HG02885 (cell line): Measurements from ENCODE around the gene MANSC4.

Source experiments
- ATAC-seq: cut with Tn5 transposase; IDR thresholded peaks from one replicate; pipeline ENCODE4 v1.9.1; 2021; ENCODE audit warnings: mild to moderate bottlenecking; ENCODE audit not compliant: unreplicated experiment, poor library complexity

The MANSC4 gene

DNA sequence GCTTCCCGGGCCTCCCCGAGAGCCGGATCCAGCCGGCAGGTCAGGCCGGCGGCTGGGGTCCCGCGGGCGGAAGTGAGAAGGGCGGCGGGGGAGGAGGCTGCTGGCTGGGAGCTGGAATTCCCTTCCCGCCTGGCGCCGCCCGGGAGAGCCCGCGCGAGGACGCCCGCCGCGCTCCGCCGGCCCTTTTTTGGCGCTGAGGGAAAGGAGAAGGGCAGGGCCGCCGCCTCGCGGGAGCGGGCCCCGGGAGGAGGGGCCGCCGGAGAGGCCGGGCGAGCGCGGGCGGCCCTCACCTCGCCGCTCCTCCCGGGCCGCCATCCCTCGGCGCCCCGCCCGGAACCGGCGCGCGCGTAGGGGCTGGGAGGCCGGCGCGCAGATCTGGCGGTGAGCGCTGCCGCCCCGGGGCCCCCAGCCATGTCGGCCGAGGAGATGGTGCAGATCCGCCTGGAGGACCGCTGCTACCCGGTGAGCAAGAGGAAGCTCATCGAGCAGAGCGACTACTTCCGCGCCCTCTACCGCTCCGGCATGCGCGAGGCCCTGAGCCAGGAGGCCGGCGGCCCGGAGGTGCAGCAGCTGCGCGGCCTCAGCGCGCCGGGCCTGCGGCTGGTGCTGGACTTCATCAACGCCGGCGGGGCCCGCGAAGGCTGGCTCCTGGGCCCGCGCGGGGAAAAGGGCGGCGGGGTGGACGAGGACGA is at the start of gene MANSC4, which contains the start of gene KLHL42:
MANSC4 (minus strand) TSS at position 317 of the 692 bp plus-strand sequence. CDS start 8,960 bp downstream, outside the sequence.
KLHL42 (plus strand) TSS at position 314 of the 692 bp plus-strand sequence; CDS start at position 412, 98 bp downstream.
- ATAC-seq = peak; percentile 74

DNA sequence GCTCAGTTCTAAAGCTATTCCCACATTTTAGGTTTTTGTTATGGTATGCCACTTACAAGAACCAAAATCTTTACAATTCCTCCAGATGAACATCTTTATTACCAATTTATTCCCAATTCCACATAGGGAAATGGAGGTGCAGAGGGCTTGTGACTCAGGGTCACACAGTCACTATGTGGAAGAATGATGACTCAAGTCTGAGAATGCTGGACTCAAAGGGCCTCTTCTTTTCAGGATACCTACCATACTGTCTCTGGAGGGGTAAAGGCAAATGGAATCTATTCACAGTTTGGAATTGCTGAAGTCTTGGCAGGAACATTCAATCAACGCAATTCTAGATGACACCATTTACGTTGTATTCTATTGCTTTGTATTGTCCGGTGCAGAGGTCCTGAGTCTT is 48.2 kb upstream of the MANSC4 start:
- no peak for ATAC-seq

GRCh38 chr12:27826076-27826475 is 46.0 kb upstream of the MANSC4 start:
- no peak for ATAC-seq

DNA sequence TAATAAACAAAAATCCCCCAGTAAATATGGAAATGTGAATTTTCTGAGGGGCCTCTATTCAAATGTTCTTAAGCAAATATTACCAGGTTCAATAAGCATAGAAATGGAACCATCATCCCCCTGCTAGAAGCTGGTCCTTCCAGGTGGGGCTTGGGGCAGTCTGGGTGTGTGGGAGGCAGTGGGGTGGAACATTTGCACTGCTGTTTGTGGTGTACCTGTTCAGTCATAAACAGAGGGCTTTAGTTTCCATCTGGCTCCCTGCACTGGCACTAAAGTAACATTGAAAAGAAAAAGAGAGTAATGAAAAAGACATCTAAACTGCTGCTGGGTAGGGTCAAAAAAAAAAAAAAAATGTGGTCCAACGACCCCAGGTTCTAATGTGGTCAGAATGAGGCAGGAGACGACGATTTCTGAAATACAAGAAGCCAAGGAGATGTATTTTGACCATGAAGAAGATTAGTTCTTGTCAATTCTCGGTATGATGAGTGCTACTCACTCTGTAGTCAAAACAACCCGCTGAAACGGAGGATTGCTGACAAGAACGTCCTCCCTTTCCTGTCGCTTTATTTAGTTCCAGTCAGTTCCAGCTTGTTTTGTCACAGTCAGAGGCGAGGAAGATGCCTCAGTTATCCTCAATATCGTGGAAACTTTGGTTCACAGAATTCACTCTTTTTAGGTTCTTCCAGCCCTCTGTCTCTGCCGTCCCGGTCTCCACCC is 44.2 kb upstream of the MANSC4 start:
- ATAC-seq = peak; percentile 72

- ATAC-seq = no peak
Measured at GRCh38 chr12:27823038-27823437, 43.0 kb upstream of the MANSC4 start.

GRCh38 chr12:27822076-27822712 is 42.2 kb upstream of the MANSC4 start:
- ATAC-seq = peak; percentile 74

DNA sequence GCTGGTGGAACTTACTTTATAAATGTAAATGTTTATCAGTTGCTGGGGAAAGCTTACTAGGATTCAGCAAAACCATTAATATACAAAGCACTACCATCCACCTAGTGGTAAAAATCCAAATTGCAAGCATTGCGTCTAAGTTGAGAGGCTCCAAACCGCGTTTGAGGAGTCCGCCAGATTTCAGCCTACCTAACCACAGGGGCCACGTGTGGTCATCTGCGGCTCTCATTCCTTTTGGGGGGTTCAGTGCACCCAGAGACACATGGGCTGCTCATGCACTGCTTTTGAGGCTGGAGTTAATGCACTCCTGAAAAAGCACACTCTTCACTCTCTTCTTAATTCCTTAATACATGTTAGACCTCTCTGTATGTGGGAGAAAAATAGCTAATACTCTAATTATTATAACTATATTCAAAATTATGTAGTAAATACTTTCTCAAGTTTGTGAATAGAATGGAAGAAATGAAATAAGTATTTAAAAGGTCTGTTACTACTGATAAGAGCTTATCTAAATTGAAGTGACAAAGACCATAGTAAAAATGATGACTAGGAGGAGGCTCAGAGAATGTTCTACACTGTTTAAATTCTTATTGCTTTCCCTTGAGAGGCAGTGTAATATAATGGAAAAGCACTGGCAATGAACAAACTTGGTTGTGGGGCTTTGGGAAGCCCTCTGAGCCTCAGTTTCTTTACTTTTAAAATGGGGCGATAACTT is 41.4 kb upstream of the MANSC4 start:
- ATAC-seq = no peak

DNA sequence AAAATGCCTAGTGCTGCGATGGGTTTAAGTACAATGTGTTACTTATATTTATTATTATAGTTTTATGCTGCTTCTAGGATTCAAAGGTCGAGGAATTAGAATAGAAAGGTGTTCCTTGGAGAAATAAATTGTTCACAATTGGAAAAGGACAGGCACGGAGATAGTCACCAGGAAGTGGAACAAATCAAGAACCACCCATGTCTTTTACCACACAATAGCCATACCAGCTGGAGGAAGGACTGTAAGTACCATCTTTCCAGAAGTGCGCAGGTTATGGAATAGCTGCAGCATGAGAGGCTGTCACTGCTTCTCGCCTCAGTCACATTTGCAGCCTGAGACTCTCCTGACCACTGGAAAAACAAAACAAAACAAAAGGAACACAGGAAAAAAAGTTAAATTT is 40.5 kb upstream of the MANSC4 start:
- ATAC-seq = no peak

DNA sequence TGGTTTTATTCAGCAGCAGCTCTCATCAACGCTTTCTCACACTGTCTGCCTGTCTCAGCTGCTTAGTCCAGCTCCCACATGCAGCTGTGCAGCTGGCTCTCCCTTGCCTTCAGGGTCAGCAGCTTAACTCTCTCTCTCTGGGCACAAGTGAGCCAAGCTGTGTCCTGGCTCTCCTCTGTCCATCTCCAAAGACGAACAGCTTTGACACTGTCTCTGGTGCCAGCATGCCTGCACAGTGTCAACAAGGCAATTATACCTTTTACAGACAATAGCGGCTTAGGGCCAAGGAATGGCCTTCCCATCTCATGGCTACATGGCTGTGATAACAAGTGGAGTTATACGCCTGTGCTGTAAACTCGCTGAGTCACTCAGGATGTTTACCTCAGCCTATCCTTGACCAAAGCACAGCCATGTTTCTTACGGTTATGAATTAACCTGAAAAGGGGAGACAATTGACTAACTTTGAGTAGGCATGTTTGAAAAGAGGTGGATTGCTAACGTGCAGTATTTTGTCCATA is 38.4 kb upstream of the MANSC4 start:
- ATAC-seq = no peak

DNA sequence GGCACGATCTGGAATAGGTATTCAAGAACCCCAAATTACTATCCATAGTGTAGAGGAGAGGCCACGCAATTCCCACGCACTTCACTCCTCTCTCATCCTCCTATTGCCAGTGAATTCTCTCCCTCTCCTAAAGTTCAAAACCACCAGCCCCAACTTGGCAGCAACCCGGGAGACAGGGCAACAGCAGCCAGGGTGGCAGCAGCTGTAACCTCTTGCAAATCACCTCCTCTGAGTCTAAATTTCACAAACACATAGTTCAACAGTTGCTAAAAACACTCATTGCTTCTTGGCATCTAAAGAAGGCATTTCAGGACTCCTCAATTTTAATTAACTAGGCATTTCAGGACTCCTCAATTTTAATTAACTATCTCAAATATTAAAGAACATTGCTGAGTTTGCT is 37.7 kb upstream of the MANSC4 start:
- ATAC-seq = no peak

DNA sequence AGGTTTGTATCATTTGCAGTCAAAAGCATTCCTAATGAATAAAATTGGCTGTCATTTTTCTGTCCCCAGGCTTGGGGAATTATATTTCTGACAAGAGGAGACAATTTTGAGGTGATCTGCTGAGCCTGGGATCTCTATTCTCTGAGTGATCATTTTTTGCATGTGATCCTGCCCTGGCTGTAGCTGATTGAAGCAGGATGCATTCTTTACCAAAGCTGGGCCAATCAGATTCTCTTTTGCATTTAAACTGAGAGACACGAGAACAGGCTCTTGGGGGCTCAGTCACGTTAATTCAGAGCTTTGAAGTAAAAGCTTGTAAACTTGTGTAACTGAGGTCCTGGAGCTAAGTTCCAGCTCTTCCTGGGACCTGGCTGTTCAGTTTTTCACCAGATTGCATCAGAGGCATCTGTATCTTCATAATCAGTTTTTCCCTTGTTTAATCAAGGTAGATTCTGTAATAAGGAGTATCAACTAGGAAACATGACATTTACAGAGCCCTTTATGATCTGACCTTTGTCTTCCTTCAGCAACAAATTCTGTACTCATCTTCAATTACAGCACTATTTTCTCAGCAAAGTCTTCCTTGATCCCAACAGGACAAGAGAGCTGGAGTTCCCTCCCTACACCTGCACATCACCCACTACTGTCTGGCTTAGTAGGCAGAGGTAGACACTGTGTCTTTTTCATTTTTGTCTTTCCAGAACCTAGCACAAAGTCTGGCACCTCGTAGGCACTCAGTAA is 35.0 kb upstream of the MANSC4 start:
- ATAC-seq = no peak

- no peak for ATAC-seq
Measured at GRCh38 chr12:27814411-27814810, 34.4 kb upstream of the MANSC4 start.

- ATAC-seq = no peak
Measured at GRCh38 chr12:27812502-27812901, 32.5 kb upstream of the MANSC4 start.

DNA sequence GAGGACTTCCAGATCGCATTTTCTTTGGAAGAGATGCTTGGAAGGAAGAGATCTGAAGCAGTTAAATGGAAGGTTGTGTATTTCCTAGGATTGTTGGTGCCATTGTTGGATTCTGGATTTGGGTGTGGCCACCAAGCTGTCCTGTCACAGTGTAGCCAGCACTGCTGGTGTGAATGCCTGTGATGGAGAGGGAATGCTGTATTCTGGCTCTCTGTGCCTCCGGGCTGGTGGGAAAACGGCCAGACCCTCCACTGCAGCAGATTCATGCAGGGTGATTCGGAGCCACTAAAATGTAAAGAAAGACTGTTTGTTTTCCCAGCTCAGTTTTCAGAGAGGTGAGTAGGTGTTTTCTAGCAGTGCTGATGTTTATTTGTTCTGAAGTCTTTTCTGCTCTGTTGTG is 30.7 kb upstream of the MANSC4 start:
- no peak for ATAC-seq

DNA sequence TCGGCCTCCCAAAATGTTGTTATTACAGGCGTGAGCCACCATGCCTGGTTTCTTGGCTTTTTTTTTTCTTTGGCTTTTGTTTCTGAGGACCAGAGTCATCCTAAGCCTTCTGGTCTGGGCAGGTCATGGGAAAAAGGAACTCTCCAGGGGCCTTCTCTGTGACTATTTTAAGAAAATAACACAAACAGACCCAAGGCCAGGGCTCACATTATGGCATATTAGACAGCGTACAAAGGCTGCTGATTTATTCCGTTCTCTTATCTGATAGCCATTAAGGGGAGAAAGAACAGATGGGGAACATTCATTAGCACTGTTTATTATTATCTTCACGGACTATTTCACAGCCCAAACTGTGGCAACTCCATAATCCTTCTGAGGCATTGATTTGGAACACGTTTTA is 28.8 kb upstream of the MANSC4 start:
- no peak for ATAC-seq

- ATAC-seq = no peak
Measured at GRCh38 chr12:27807063-27807703, 27.1 kb upstream of the MANSC4 start.

GRCh38 chr12:27806259-27806658 is 26.2 kb upstream of the MANSC4 start:
- ATAC-seq = no peak

GRCh38 chr12:27805238-27805637 is 25.2 kb upstream of the MANSC4 start:
- no peak for ATAC-seq

GRCh38 chr12:27802936-27803335 is 22.9 kb upstream of the MANSC4 start:
- no peak for ATAC-seq
